ENCODE measurements around the gene C1QTNF8. TPM values are rescaled to one million over a fixed set of nuclear protein-coding genes. Genes with fewer than 3 reads are reported as not detected.

C1QTNF8 gene
- total and polyA plus RNA-seq, 2 of the 13 experiments (the other 11 are each of a cell fraction or from before 2014, with no cell fraction given): 0.09 TPM; not detected in 1

GRCh38 chr16:1090620-1091587, 5.1 kb downstream of the C1QTNF8 start (continued):
- TF ChIP-seq ZNF446 (CRISPR knock-in tag; IDR thresholded peaks at IDR 0.05): no peak
- TF ChIP-seq ZNF138 (CRISPR knock-in tag; IDR thresholded peaks at IDR 0.05; ENCODE audit: low read depth): peak; percentile 67; the same call in 1 of the 2 replicates
- TF ChIP-seq ZNF468 (CRISPR knock-in tag; IDR thresholded peaks at IDR 0.05): no peak
- TF ChIP-seq PHF5A (CRISPR knock-in tag; IDR thresholded peaks at IDR 0.05; ENCODE audit: low read depth, unreplicated experiment): no peak
- TF ChIP-seq CREB3 (CRISPR knock-in tag; IDR thresholded peaks at IDR 0.05): no peak
- TF ChIP-seq ZFX (CRISPR knock-in tag; IDR thresholded peaks at IDR 0.05; ENCODE audit: low read depth): peak; percentile 68; the same call in 1 of the 2 replicates
- no peak; the same call in 1 of the 2 replicates for TF ChIP-seq ZFYVE20 (CRISPR knock-in tag; IDR thresholded peaks at IDR 0.05; ENCODE audit: borderline replicate concordance, low read depth)
- TF ChIP-seq ZNF557 (CRISPR knock-in tag; IDR thresholded peaks at IDR 0.05): no peak
- no peak for TF ChIP-seq ZNF160 (CRISPR knock-in tag; IDR thresholded peaks at IDR 0.05)
- TF ChIP-seq YY1 (IDR thresholded peaks at IDR 0.05; ENCODE audit: insufficient read depth, insufficient replicate concordance, low read depth, low read length): no peak
- TF ChIP-seq HMG20A (CRISPR knock-in tag; IDR thresholded peaks at IDR 0.05; ENCODE audit: borderline replicate concordance): no peak
- TF ChIP-seq CREBL2 (CRISPR knock-in tag; IDR thresholded peaks at IDR 0.05; ENCODE audit: borderline replicate concordance): no peak
- peak; percentile 19; the same call in 1 of the 2 replicates for TF ChIP-seq MED1 (CRISPR knock-in tag; IDR thresholded peaks at IDR 0.05)
- TF ChIP-seq ZFP36L2 (CRISPR knock-in tag; IDR thresholded peaks at IDR 0.05): no peak
- peak; percentile 96 for TF ChIP-seq PRPF4 (IDR thresholded peaks at IDR 0.05; ENCODE audit: low read depth, low read length, poor library complexity, severe bottlenecking)
- no peak for TF ChIP-seq ATAD3A (CRISPR knock-in tag; IDR thresholded peaks at IDR 0.05)
- no peak for TF ChIP-seq HNRNPK (IDR thresholded peaks at IDR 0.05; ENCODE audit: low read depth, low read length, poor library complexity, severe bottlenecking)
- no peak for TF ChIP-seq NCOA1 (CRISPR knock-in tag; IDR thresholded peaks at IDR 0.05)
- no peak for TF ChIP-seq ZNF484 (CRISPR knock-in tag; IDR thresholded peaks at IDR 0.05; ENCODE audit: borderline replicate concordance, low read depth)
- TF ChIP-seq SOX6 (IDR thresholded peaks at IDR 0.05): no peak
- TF ChIP-seq SOX6 (CRISPR knock-in tag; IDR thresholded peaks at IDR 0.05): peak; percentile 36; the same call in 1 of the 2 replicates
- TF ChIP-seq ZNF615 (CRISPR knock-in tag; IDR thresholded peaks at IDR 0.05; ENCODE audit: borderline replicate concordance): 0 out of 2 replicates have a peak, but pooled peaks have one; percentile 41
- TF ChIP-seq ZNF792 (CRISPR knock-in tag; IDR thresholded peaks at IDR 0.05): no peak
- no peak for TF ChIP-seq POGZ (CRISPR knock-in tag; IDR thresholded peaks at IDR 0.05)
- TF ChIP-seq ZNF850 (CRISPR knock-in tag; conservative IDR thresholded peaks at IDR 0.05): no peak
- TF ChIP-seq SIN3A (IDR thresholded peaks at IDR 0.05; ENCODE audit: borderline replicate concordance, low read depth, low read length): no peak
- TF ChIP-seq LCORL (IDR thresholded peaks at IDR 0.05): no peak
- peak; percentile 33; the same call in 1 of the 2 replicates for TF ChIP-seq LCORL (CRISPR knock-in tag; IDR thresholded peaks at IDR 0.05)
- TF ChIP-seq PLSCR1 (CRISPR knock-in tag; IDR thresholded peaks at IDR 0.05; ENCODE audit: borderline replicate concordance): no peak
- TF ChIP-seq ZNF674 (CRISPR knock-in tag; IDR thresholded peaks at IDR 0.05; ENCODE audit: low read depth): no peak
- no peak for TF ChIP-seq ARNT2 (CRISPR knock-in tag; IDR thresholded peaks at IDR 0.05; ENCODE audit: low read depth)
